GM12878 (cell line): ENCODE results near the gene ARHGAP15. TPM values are rescaled to one million over a fixed set of nuclear protein-coding genes. Genes with fewer than 3 reads are reported as not detected.

Experiments used
- polyA plus RNA-seq, 11 experiments: library from polyadenylated mRNA; depleted of rRNA in 4 of 11; unstranded in 6 of 11; stranded (reverse) in 5 of 11; fragments of >200 nt; fragmentation: Nextera tagmentation in 4 of 11; fragmentation: Illumina TruSeq in 1 of 11; extraction: Ambion mirVana in 4 of 11; extraction: Trizol in 1 of 11; gene quantifications; 1 replicate in 1 of 11; 2 replicates in 10 of 11; pipeline versions ENCODE4 v1.2.1 to v1.2.3, GENCODE V29; 2011 to 2016; ENCODE audit warnings: inconsistent platforms in 2 of 11, missing spikeins in 2 of 11, low read depth in 1 of 11
- small RNA-seq: library from RNA; depleted of rRNA; stranded (forward); fragments of <200 nt; gene quantifications from one replicate; pipeline ENCODE3, GENCODE V24; 2014
- total RNA-seq, 4 experiments: library from RNA; depleted of rRNA in 3 of 4; stranded (reverse); fragments of >200 nt in 3 of 4; fragmentation: Illumina TruSeq in 1 of 4; extraction: Trizol in 1 of 4; gene quantifications; 2 replicates each; pipeline versions ENCODE4 v1.2.1 to v1.2.3, GENCODE V29; 2013 to 2021

Gene ARHGAP15
- total and polyA plus RNA-seq, 10 of the 15 experiments (the other 5 are each of a cell fraction or from before 2014, with no cell fraction given): 38.0 to 92.6 (median 66.7) TPM

Small RNA genes lying within 50 kb of the gene (small RNA-seq; reads per million reads assigned to genes)
- not detected for gene MTND4LP12
